CD14-positive monocyte (primary cell): ENCODE measurements around the gene SGTB. TPM values are rescaled to one million over a fixed set of nuclear protein-coding genes. Genes with fewer than 3 reads are reported as not detected.

ENCODE experiments used
- DNase-seq, 3 donors: peaks; one replicate each; pipeline ENCODE4 v3.0.0-alpha.2; 2011 to 2022
- H2AFZ ChIP-seq: 2 replicates; pipeline ENCODE4 v1.6.0; 2012; ENCODE audit warnings: mild to moderate bottlenecking, low read depth, low read length, inconsistent platforms; ENCODE audit not compliant: insufficient read depth, poor library complexity, severe bottlenecking
- H3K27ac ChIP-seq, 2 donors: 1 replicate in 1 of 2; 2 replicates in 1 of 2; pipeline ENCODE4 v1.5.1; 2012 to 2013; ENCODE audit warnings: low read length in 2 of 2, control low read depth in 1 of 2, inconsistent platforms in 1 of 2, low read depth in 1 of 2, mild to moderate bottlenecking in 1 of 2
- H3K27me3 ChIP-seq, 2 donors: one replicate each; pipeline versions ENCODE4 v1.6.0 to v1.6.1; 2011 to 2013; ENCODE audit warnings: low read length in 2 of 2; ENCODE audit not compliant: control insufficient read depth in 2 of 2, insufficient read depth in 2 of 2
- H3K36me3 ChIP-seq, 2 donors: replicated peaks in 1 of 2; 1 replicate in 1 of 2; 2 replicates in 1 of 2; pipeline versions ENCODE4 v1.5.1 to v1.6.1; 2012 to 2013; ENCODE audit warnings: low read length in 2 of 2, control low read depth in 1 of 2, inconsistent platforms in 1 of 2, mild to moderate bottlenecking in 1 of 2; ENCODE audit not compliant: insufficient read depth in 2 of 2, control insufficient read depth in 1 of 2
- H3K4me1 ChIP-seq, 2 donors: 1 replicate in 1 of 2; 2 replicates in 1 of 2; pipeline versions ENCODE4 v1.5.1 to v1.6.1; 2012 to 2013; ENCODE audit warnings: low read length in 2 of 2, control low read depth in 1 of 2, inconsistent platforms in 1 of 2, mild to moderate bottlenecking in 1 of 2, moderate library complexity in 1 of 2; ENCODE audit not compliant: insufficient read depth in 2 of 2, control insufficient read depth in 1 of 2
- H3K4me2 ChIP-seq: replicated peaks from 2 replicates; pipeline ENCODE3; 2012; ENCODE audit warnings: low read length, moderate library complexity, mild to moderate bottlenecking; ENCODE audit not compliant: poor library complexity, severe bottlenecking; ENCODE audit errors: extremely low read depth
- H3K4me3 ChIP-seq, 3 experiments: fragments of 200-600 bp in 1 of 3; sonication (generic) in 1 of 3; replicated peaks in 1 of 3; 1 replicate in 2 of 3; 2 replicates in 1 of 3; pipeline ENCODE4 v1.5.1; 2011 to 2013; ENCODE audit warnings: low read length in 3 of 3, mild to moderate bottlenecking in 3 of 3, control low read depth in 2 of 3, low read depth in 2 of 3, inconsistent platforms in 1 of 3, moderate library complexity in 1 of 3
- H3K79me2 ChIP-seq: 2 replicates; pipeline ENCODE4 v1.6.0; 2012; ENCODE audit warnings: mild to moderate bottlenecking, control low read depth, inconsistent platforms, low read length, moderate library complexity; ENCODE audit not compliant: insufficient read depth
- H3K9ac ChIP-seq: 2 replicates; pipeline ENCODE4 v1.6.0; 2017; ENCODE audit warnings: low read length, mild to moderate bottlenecking; ENCODE audit not compliant: insufficient read depth, poor library complexity, severe bottlenecking
- H3K9me3 ChIP-seq, 2 donors: replicated peaks in 1 of 2; 1 replicate in 1 of 2; 2 replicates in 1 of 2; pipeline versions ENCODE4 v1.5.1 to v1.6.1; 2012 to 2013; ENCODE audit warnings: low read length in 2 of 2, control low read depth in 1 of 2; ENCODE audit not compliant: control insufficient read depth in 1 of 2, insufficient read depth in 1 of 2
- H4K20me1 ChIP-seq: 2 replicates; pipeline ENCODE4 v1.6.0; 2012; ENCODE audit warnings: mild to moderate bottlenecking, low read length, control low read depth, moderate library complexity; ENCODE audit not compliant: insufficient read depth
- H3K27ac Mint-ChIP-seq, 7 donors: one replicate each; pipeline ENCODE4 v1.8.0; 2020; ENCODE audit warnings: mild to moderate bottlenecking in 7 of 7, mixed read lengths in 7 of 7, moderate library complexity in 6 of 7, inconsistent platforms in 2 of 7
- H3K27me3 Mint-ChIP-seq, 3 donors: one replicate each; pipeline ENCODE4 v1.8.0; 2021 to 2022; ENCODE audit warnings: low read depth in 3 of 3, mild to moderate bottlenecking in 3 of 3, mixed read lengths in 3 of 3, moderate library complexity in 3 of 3, inconsistent platforms in 1 of 3
- H3K36me3 Mint-ChIP-seq, 2 donors: one replicate each; pipeline ENCODE4 v1.8.0; 2020; ENCODE audit warnings: mixed read lengths in 2 of 2, inconsistent platforms in 1 of 2, mild to moderate bottlenecking in 1 of 2
- H3K4me1 Mint-ChIP-seq: one replicate; pipeline ENCODE4 v1.8.0; 2020; ENCODE audit warnings: mild to moderate bottlenecking, mixed read lengths
- H3K4me3 Mint-ChIP-seq, 2 donors: one replicate each; pipeline ENCODE4 v1.8.0; 2020; ENCODE audit warnings: mild to moderate bottlenecking in 2 of 2, mixed read lengths in 2 of 2, moderate library complexity in 1 of 2
- H3K9me3 Mint-ChIP-seq, 7 donors: one replicate each; pipeline ENCODE4 v1.8.0; 2020 to 2022; ENCODE audit warnings: mixed read lengths in 7 of 7, mild to moderate bottlenecking in 6 of 7, moderate library complexity in 6 of 7, inconsistent platforms in 2 of 7
- CTCF ChIP-seq: fragments of 200-600 bp; IDR thresholded peaks from one replicate; pipeline ENCODE4 v1.8.0; 2022; ENCODE audit warnings: antibody characterized with exemption, mild to moderate bottlenecking
- WGBS: methylation state at CpG from one replicate; pipeline ENCODE4 v1.1.5; 2013; ENCODE audit warnings: missing lambda C conversion rate; ENCODE audit not compliant: insufficient coverage; 5-methylcytosine and 5-hydroxymethylcytosine counted together
- intact Hi-C, 2 donors: fragments of 100-400 bp; cut with micrococcal nuclease; formaldehyde crosslinking; loops; one replicate each; pipeline versions ENCODE4 v1.15.0 to v1.15.1; 2023
- polyA plus RNA-seq, 3 donors: library from polyadenylated mRNA; depleted of rRNA in 1 of 3; unstranded in 2 of 3; stranded (reverse) in 1 of 3; fragments of 300-500 nt in 2 of 3; fragments of >200 nt in 1 of 3; fragmentation: Illumina TruSeq in 2 of 3; gene quantifications; 1 replicate in 2 of 3; 2 replicates in 1 of 3; pipeline ENCODE4 v1.2.3, GENCODE V29; 2012 to 2021

SGTB gene
- polyA plus RNA-seq, 3 donors, result 7.4 to 16.5 (median 7.6) TPM

GRCh38 chr5:65737842-65738241, 15.9 kb upstream of the SGTB start:
- Mint-ChIP-seq H3K4me1 (peaks cover 40% of the 10 kb centered on the region), H3K9me3 (peaks cover 0 to 5% (median 1%) of the 10 kb centered on the region in 7 donors), H3K4me3 (no peak overlapping the region), H3K27ac (no peak overlapping the region), H3K36me3 (peaks cover 0 to 1% of the 10 kb centered on the region in 2 donors), H3K27me3 (peaks cover 0 to 1% (median 0%) of the 10 kb centered on the region in 3 donors)
- H3K4me2 ChIP-seq, result no peak overlapping the region
- no peaks in the 10 kb centered on the region for H3K36me3 ChIP-seq
- no peak overlapping the region for H3K9ac ChIP-seq
- no peaks in the 10 kb centered on the region for H3K9me3 ChIP-seq
- no peak overlapping the region for H3K4me3 ChIP-seq
- H3K79me2 ChIP-seq, result peaks cover 68% of the 10 kb centered on the region
- WGBS, result no CpG with 5 or more reads among the region's 7 CpGs
- DNase-seq, result no peak
- no peak overlapping the region for H3K27ac ChIP-seq
- H3K4me1 ChIP-seq, result peaks cover 29% of the 10 kb centered on the region in 2 donors
- intact Hi-C loops, result no loop called here
- peaks cover 2% of the 10 kb centered on the region for H4K20me1 ChIP-seq
- no peak for TF ChIP-seq CTCF
- H2AFZ ChIP-seq, result no peak overlapping the region
- H3K27me3 ChIP-seq, result no peaks in the 10 kb centered on the region

DNA sequence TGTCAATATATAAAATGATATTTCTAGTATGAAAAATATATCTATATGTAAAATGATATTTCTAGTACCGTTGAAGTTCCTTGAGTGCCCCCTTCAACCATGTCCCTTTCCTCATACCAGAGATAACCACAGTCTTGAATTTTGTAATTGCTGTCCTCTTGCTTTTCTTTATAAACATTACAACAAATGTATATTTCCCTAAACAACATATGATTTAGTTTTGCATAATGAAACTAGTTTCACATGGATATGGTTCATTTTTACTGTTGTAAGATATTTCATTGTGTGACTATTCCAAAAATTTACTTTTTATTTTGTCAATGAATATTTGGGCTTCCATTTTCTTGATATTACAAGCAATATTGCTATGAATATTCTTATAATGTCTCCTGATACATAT, 14.1 kb upstream of the SGTB start:
- no peaks in the 10 kb centered on the region for H3K27me3 ChIP-seq
- H3K27me3 Mint-ChIP-seq, result peaks cover 0 to 1% (median 0%) of the 10 kb centered on the region in 3 donors
- H3K9me3 Mint-ChIP-seq, result peaks cover 0 to 5% (median 2%) of the 10 kb centered on the region in 7 donors
- H3K9ac ChIP-seq, result no peak overlapping the region
- H2AFZ ChIP-seq, result no peak overlapping the region
- WGBS, result no CpG with 5 or more reads among the region's 1 CpG
- H3K27ac ChIP-seq, result no peak overlapping the region
- H3K79me2 ChIP-seq, result peaks cover 67% of the 10 kb centered on the region
- no peak for TF ChIP-seq CTCF
- H3K4me2 ChIP-seq, result no peak overlapping the region
- H3K4me3 ChIP-seq, result no peak overlapping the region
- H3K36me3 ChIP-seq, result no peaks in the 10 kb centered on the region
- H3K4me3 Mint-ChIP-seq, result no peak overlapping the region
- no peaks in the 10 kb centered on the region for H3K9me3 ChIP-seq
- peaks cover under 1 to 1% of the 10 kb centered on the region in 2 donors for H3K36me3 Mint-ChIP-seq
- no peaks in the 10 kb centered on the region for H4K20me1 ChIP-seq
- DNase-seq, result no peak
- peaks cover 52% of the 10 kb centered on the region for H3K4me1 Mint-ChIP-seq
- peak overlapping the region in 1 of 7 donors; percentile 81 for H3K27ac Mint-ChIP-seq
- H3K4me1 ChIP-seq, result peaks cover 45 to 46% of the 10 kb centered on the region in 2 donors
- intact Hi-C loops, result no loop called here
